ENCODE results near the gene DIAPH1.

GRCh38 chr5:141630570-141631140 is 11.9 kb upstream of the DIAPH1 start:
- TF ChIP-seq CTCF (conservative IDR thresholded peaks at IDR 0.05) (no peak), ZFX (IDR thresholded peaks at IDR 0.05) (no peak)

Measured in C4-2B (cell line).